ENCODE measurements around the gene LRRC70.
"Not testable (repeated sequence)": the region's sequence is repeated elsewhere in the genome, so short reads cannot be mapped to it uniquely, and the experiment has no call there.

LRRC70 gene

GRCh38 chr5:62600560-62601252 lies 22.1 kb downstream of the LRRC70 start:
- DNase-seq (ENCODE audit: extremely low read depth in 1 of 2, low read depth in 1 of 2), result no peak

GRCh38 chr5:62603934-62604333 lies 25.3 kb downstream of the LRRC70 start:
- no peak for DNase-seq (ENCODE audit: extremely low read depth in 1 of 2, low read depth in 1 of 2)

- no peak for DNase-seq (ENCODE audit: extremely low read depth in 1 of 2, low read depth in 1 of 2)
Observed at GRCh38 chr5:62605638-62606037, 27.0 kb downstream of the LRRC70 start.

GRCh38 chr5:62606878-62607277 lies 28.3 kb downstream of the LRRC70 start:
- DNase-seq (ENCODE audit: extremely low read depth in 1 of 2, low read depth in 1 of 2), result no peak

GRCh38 chr5:62607615-62608014 lies 29.0 kb downstream of the LRRC70 start:
- DNase-seq (ENCODE audit: extremely low read depth in 1 of 2, low read depth in 1 of 2), result no peak

- no peak for DNase-seq (ENCODE audit: extremely low read depth in 1 of 2, low read depth in 1 of 2)
Observed at GRCh38 chr5:62608529-62609511, 30.2 kb downstream of the LRRC70 start.

GRCh38 chr5:62614355-62614754 lies 35.7 kb downstream of the LRRC70 start:
- no peak for DNase-seq (ENCODE audit: extremely low read depth in 1 of 2, low read depth in 1 of 2)

- no peak for DNase-seq (ENCODE audit: extremely low read depth in 1 of 2, low read depth in 1 of 2)
Observed at GRCh38 chr5:62616615-62617277, 38.1 kb downstream of the LRRC70 start.

- no peak for DNase-seq (ENCODE audit: extremely low read depth in 1 of 2, low read depth in 1 of 2)
Observed at GRCh38 chr5:62617943-62618342, 39.3 kb downstream of the LRRC70 start.

GRCh38 chr5:62620761-62621160 lies 42.1 kb downstream of the LRRC70 start:
- no peak for DNase-seq (ENCODE audit: extremely low read depth in 1 of 2, low read depth in 1 of 2)

GRCh38 chr5:62621280-62621679 lies 42.7 kb downstream of the LRRC70 start:
- DNase-seq (ENCODE audit: extremely low read depth in 1 of 2, low read depth in 1 of 2), result no peak

- no peak for DNase-seq (ENCODE audit: extremely low read depth in 1 of 2, low read depth in 1 of 2)
Observed at GRCh38 chr5:62623271-62623670, 44.7 kb downstream of the LRRC70 start.

- not testable (repeated sequence) for DNase-seq (ENCODE audit: extremely low read depth in 1 of 2, low read depth in 1 of 2)
Observed at GRCh38 chr5:62624436-62624835, 45.8 kb downstream of the LRRC70 start.

- DNase-seq (ENCODE audit: extremely low read depth in 1 of 2, low read depth in 1 of 2), result no peak
Observed at GRCh38 chr5:62626534-62626933, 47.9 kb downstream of the LRRC70 start.

GRCh38 chr5:62627121-62627520 lies 48.5 kb downstream of the LRRC70 start:
- no peak for DNase-seq (ENCODE audit: extremely low read depth in 1 of 2, low read depth in 1 of 2)

GRCh38 chr5:62627901-62628300 lies 49.3 kb downstream of the LRRC70 start:
- no peak for DNase-seq (ENCODE audit: extremely low read depth in 1 of 2, low read depth in 1 of 2)
